ENCODE results near the gene TOX4. TPM values are rescaled to one million over a fixed set of nuclear protein-coding genes. Genes with fewer than 3 reads are reported as not detected.
A peak's percentile ranks its signal among the peaks of the same experiment; 100 is the strongest.

TOX4 gene
- polyA plus RNA-seq, 3 donors, result 19.3 to 44.7 (median 23.2) TPM

GRCh38 chr14:21496453-21496852 is 19.5 kb downstream of the TOX4 start:
- 88 to 92% (median 89%) methylated on average over 2 of the region's 2 CpGs for WGBS, 3 donors
- H3K27ac ChIP-seq (ENCODE audit: low read depth, low read length), result no peak overlapping the region

GRCh38 chr14:21498540-21499526 is 21.8 kb downstream of the TOX4 start:
- H3K27ac ChIP-seq (ENCODE audit: low read depth, low read length), result no peak overlapping the region
- 56 to 70% (median 68%) methylated on average over 5 of the region's 5 CpGs for WGBS, 3 donors

GRCh38 chr14:21501568-21501967 is 24.6 kb downstream of the TOX4 start:
- H3K27ac ChIP-seq (ENCODE audit: low read depth, low read length), result no peak overlapping the region
- WGBS, 3 donors, result 89 to 95% (median 93%) methylated on average over 5 of the region's 5 CpGs

DNA sequence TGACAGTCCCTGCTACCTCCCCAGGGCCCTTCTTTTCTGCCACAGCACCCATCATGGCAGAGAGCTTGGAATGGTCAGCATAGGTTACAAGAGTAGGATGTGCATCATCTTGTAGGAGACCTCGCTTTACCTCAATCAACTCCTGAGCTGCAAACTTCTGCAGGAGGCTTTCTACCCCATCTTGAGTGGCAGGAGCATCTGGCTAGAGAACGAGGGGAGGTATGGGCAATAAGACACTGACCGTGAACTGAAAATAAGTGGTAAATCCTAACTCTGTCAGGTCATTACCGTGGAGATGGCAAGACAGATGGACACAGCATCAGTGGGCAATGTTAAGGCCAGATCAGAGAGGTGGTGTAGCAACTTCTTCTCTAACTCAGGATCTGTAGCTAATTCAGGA is 26.4 kb downstream of the TOX4 start:
- no peak overlapping the region for H3K27ac ChIP-seq (ENCODE audit: low read depth, low read length)
- WGBS, 3 donors, result 87 to 97% (median 93%) methylated on average over 4 of the region's 4 CpGs

DNA sequence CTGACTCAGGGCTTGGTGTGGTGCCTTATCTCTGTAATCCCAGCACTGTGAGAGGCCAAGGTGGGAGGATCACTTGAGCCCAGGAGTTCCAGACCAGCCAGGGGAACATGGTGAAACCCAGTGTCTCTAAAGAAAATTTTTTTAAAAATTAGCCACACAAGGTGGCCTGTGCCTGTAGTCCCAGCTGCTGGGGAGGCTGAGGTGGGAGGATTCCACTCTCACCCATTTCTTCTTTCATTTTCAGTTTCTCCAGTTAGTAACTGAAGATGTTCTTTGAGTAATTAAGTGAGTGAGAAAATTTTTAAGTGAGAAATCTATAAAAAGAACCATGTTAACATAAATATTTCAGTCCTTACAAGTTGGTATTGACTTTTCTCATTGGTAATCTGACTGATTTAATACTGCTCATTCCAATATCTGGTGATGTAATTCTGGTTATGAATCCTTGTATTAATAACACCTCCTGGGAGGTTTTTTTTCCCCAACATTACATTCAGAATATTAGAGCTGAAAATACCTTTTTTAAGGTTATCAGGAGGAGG is 28.1 kb downstream of the TOX4 start:
- no peak overlapping the region for H3K27ac ChIP-seq (ENCODE audit: low read depth, low read length)

GRCh38 chr14:21506557-21506956 is 29.6 kb downstream of the TOX4 start:
- H3K27ac ChIP-seq (ENCODE audit: low read depth, low read length), result no peak overlapping the region
- WGBS, 3 donors, result 84 to 98% (median 97%) methylated on average over 2 of the region's 2 CpGs

- no peak overlapping the region for H3K27ac ChIP-seq (ENCODE audit: low read depth, low read length)
- WGBS, 3 donors, result 80 to 83% (median 82%) methylated on average over 6 of the region's 6 CpGs
These were observed 32.6 kb downstream of the TOX4 start for GRCh38 chr14:21509432-21510143.

DNA sequence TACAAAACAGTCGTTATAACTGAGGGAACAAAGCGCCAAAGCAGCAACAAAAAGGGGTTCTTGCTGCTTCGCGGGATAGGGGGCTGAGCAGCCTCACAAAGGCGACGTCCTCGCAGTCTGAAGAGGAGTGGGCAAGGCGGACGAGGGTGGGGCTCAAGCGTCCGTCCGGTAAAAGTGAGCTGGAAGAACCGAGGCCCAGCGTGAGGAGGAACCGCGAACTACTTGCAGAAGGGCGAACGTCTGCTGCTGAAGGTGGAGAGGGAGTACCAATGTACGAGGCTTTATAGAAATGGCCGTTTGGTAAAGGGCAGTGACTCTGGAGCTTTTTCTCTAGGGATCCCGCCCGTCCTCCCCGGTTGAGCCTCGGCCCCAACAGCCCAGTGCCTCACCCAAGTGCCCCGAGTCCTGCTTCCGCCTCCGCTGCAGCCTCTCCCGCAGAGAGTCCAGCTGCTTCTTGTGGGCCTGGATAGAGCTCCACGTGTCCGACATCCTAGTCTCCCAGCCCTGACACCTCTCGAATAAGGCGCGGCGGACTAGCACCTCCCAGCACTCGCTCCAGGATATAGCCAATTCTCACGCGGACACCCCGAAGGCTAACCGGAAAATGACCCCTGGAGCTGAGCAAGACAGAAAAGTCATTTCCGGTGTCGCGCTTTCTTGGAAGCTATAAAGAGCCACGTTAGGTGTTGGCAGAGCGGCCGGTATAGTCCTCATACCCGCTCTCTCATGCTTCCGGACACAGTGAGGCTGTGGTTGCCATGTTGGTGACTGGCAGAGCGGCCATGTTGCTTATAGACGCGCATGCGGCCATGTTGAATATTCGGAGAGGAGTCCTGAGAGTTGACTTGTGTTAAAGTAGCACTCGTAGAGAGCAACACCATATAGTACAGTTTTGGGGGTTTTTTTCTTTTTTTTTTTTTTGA is 34.0 kb downstream of the TOX4 start, which contains the start of gene METTL3:
TSS of gene METTL3 (minus strand) at position 606 of the 923 bp plus-strand sequence. CDS start at position 489, 117 bp downstream.
- WGBS, 3 donors, result 0 to 1% (median 1%) methylated on average over 53 of the region's 53 CpGs
- H3K27ac ChIP-seq (ENCODE audit: low read depth, low read length), result peak within 1 kb of the TSS; percentile 3

- 86 to 90% (median 88%) methylated on average over 1 of the region's 1 CpG for WGBS, 3 donors
- H3K27ac ChIP-seq (ENCODE audit: low read depth, low read length), result no peak overlapping the region
These were observed 37.3 kb downstream of the TOX4 start for GRCh38 chr14:21514341-21514740.

GRCh38 chr14:21518725-21519124 is 41.7 kb downstream of the TOX4 start:
- H3K27ac ChIP-seq (ENCODE audit: low read depth, low read length), result no peak overlapping the region
- WGBS, 3 donors, result 63 to 93% (median 72%) methylated on average over 2 of the region's 2 CpGs

DNA sequence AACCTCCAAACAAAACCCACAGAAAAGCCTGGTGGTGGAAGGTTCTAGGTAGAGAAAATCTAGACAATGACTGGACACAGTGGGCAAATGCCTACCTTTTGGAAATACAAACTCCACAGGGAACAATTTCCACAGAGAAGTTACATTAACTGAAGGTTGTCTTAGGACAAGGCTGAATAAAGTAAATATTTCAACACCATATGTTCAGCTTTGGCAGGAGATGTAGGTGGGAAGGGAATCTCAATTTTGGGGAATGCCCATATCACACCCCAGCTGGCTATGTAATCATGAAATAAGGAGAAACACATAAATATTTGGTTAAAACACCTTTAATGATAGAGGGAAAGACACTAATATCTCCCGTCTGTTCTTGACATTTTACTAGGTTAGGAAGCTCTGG is 43.8 kb downstream of the TOX4 start:
- 36 to 91% (median 81%) methylated on average over 1 of the region's 1 CpG for WGBS, 3 donors
- no peak overlapping the region for H3K27ac ChIP-seq (ENCODE audit: low read depth, low read length)

DNA sequence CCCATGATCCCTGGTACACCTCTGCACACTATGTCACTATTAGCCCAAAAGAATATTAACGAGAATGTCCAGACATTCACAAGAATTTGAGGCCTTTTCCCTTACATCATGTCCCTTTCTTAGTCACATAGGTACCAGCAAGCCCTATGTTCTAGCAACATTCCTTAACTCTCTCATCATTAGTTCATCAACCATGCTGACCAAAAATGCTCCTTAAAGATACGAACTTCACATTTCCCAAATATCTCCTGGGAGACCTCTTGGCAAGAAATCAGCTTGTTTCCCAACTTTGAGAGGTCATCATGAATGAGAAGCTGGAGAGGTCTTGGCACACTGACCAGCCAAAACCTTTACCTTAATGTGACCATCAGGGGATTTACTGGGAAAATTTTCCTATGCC is 44.5 kb downstream of the TOX4 start:
- WGBS, 3 donors, result 42 to 80% (median 66%) methylated on average over 2 of the region's 2 CpGs
- H3K27ac ChIP-seq (ENCODE audit: low read depth, low read length), result no peak overlapping the region

GRCh38 chr14:21523203-21523602 is 46.2 kb downstream of the TOX4 start:
- no peak overlapping the region for H3K27ac ChIP-seq (ENCODE audit: low read depth, low read length)
- WGBS, 3 donors, result 77 to 96% (median 89%) methylated on average over 6 to 7 of the region's 7 CpGs

GRCh38 chr14:21524575-21525490 is 47.8 kb downstream of the TOX4 start:
- H3K27ac ChIP-seq (ENCODE audit: low read depth, low read length), result no peak overlapping the region
- WGBS, 3 donors, result 87 to 90% (median 88%) methylated on average over 18 of the region's 18 CpGs

- 42 to 57% (median 55%) methylated on average over 10 to 12 of the region's 12 CpGs for WGBS, 3 donors
- no peak overlapping the region for H3K27ac ChIP-seq (ENCODE audit: low read depth, low read length)
These were observed 48.6 kb downstream of the TOX4 start for GRCh38 chr14:21525571-21525961.

GRCh38 chr14:21525962-21526671 is 49.1 kb downstream of the TOX4 start, which contains the start of gene SALL2:
SALL2 (minus strand) TSS chr14:21526346; CDS start chr14:21526127, 219 bp downstream.
- no peak within 1 kb of the TSS for H3K27ac ChIP-seq (ENCODE audit: low read depth, low read length)
- WGBS, 3 donors, result 1% methylated on average over 41 to 43 of the region's 43 CpGs
